Tibial artery (tissue), 4 donors: ENCODE measurements around the gene FAM184A.

ENCODE experiments used
- DNase-seq, 2 donors: peaks; one replicate each; pipeline ENCODE4 v3.0.0-alpha.2; 2019
- H3K27ac ChIP-seq, 2 donors: fragments of 200-600 bp; sonication (generic) in 1 of 2; 1 replicate in 1 of 2; 2 replicates in 1 of 2; pipeline ENCODE4 v1.5.1; 2018 to 2019; ENCODE audit warnings: mild to moderate bottlenecking in 1 of 2
- H3K27me3 ChIP-seq, 2 donors: fragments of 200-600 bp; sonication (generic) in 1 of 2; one replicate each; pipeline versions ENCODE4 v1.5.1 to v1.6.0; 2016 to 2019
- H3K36me3 ChIP-seq, 3 donors: fragments of 200-600 bp; sonication (generic) in 2 of 3; one replicate each; pipeline ENCODE4 v1.5.1; 2016 to 2019; ENCODE audit warnings: mild to moderate bottlenecking in 2 of 3
- H3K4me1 ChIP-seq, 4 donors: fragments of 200-600 bp; sonication (generic) in 2 of 4; 1 replicate in 3 of 4; 2 replicates in 1 of 4; pipeline ENCODE4 v1.5.1; 2016 to 2019
- H3K4me3 ChIP-seq, 2 donors: fragments of 200-600 bp; sonication (generic) in 1 of 2; 1 replicate in 1 of 2; 2 replicates in 1 of 2; pipeline ENCODE4 v1.5.1; 2018 to 2019; ENCODE audit warnings: mild to moderate bottlenecking in 2 of 2
- H3K9me3 ChIP-seq, 3 donors: fragments of 200-600 bp; sonication (generic) in 1 of 3; one replicate each; pipeline ENCODE4 v1.5.1; 2016 to 2019
- intact Hi-C: fragments of 100-400 bp; cut with DNase I; formaldehyde crosslinking; loops from one replicate; pipeline ENCODE4 v1.15.0; 2023; ENCODE audit warnings: low total_unique reads
- TF ChIP-seq, protein P1 (sequence below), 2 experiments: fragments of 200-600 bp in 1 of 2; fragments of 450-650 bp in 1 of 2; IDR thresholded peaks; one replicate each; pipeline ENCODE4 v1.5.1; 2017 to 2019; ENCODE audit warnings: antibody characterized with exemption in 2 of 2, mild to moderate bottlenecking in 1 of 2, moderate library complexity in 1 of 2

The FAM184A gene

DNA sequence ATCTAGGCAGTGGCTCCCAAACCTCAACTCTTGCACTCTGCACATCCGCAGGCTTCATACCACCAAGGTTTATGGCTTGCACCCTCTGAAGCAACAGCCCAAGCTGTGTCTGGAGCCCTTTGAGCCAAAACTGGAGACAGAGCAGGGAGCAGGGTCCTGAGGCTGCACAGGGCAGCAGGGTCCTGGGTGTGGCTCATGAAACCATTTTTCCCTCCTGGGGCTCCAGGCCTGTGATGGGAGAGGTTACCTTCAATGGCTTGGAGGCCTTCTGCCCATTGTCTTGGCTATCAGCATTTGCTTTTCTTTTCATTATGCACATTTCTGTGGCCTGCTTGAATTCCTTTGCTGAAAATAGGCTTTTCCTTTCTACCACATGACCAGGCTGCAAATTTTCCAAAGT, 6.3 kb upstream of the FAM184A start:
- peaks cover 0 to 2% (median 2%) of the 10 kb centered on the region in 4 donors for H3K4me1 ChIP-seq
- TF ChIP-seq, protein P1, sequence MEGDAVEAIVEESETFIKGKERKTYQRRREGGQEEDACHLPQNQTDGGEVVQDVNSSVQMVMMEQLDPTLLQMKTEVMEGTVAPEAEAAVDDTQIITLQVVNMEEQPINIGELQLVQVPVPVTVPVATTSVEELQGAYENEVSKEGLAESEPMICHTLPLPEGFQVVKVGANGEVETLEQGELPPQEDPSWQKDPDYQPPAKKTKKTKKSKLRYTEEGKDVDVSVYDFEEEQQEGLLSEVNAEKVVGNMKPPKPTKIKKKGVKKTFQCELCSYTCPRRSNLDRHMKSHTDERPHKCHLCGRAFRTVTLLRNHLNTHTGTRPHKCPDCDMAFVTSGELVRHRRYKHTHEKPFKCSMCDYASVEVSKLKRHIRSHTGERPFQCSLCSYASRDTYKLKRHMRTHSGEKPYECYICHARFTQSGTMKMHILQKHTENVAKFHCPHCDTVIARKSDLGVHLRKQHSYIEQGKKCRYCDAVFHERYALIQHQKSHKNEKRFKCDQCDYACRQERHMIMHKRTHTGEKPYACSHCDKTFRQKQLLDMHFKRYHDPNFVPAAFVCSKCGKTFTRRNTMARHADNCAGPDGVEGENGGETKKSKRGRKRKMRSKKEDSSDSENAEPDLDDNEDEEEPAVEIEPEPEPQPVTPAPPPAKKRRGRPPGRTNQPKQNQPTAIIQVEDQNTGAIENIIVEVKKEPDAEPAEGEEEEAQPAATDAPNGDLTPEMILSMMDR (IDR thresholded peaks at IDR 0.05) = no peak
- intact Hi-C loops = no loop called here
- no peaks in the 10 kb centered on the region for H3K27me3 ChIP-seq
- H3K9me3 ChIP-seq = no peaks in the 10 kb centered on the region
- no peak overlapping the region for H3K4me3 ChIP-seq
- H3K27ac ChIP-seq = no peak overlapping the region
- H3K36me3 ChIP-seq = no peaks in the 10 kb centered on the region
- no peak for DNase-seq

DNA sequence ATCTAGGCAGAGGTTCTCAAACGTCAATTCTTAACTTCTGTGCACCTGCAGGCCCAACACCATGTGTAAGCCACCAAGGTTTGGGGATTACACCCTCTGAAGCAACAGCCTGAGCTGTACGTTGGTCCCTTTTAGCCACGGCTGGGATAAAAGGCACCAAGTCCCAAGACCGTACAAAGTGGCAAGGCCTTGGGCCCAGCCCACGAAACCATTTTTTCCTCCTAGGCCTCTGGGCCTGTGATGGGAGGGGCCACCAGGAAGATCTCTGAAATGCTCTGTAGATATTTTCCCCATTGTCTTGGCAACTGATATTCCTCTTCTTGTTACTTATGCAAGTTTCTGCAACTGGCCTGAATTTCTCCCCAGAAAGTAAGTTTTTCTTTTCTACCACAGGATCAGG, 4.5 kb upstream of the FAM184A start:
- Histone ChIP-seq H3K9me3 (no peaks in the 10 kb centered on the region), H3K36me3 (no peaks in the 10 kb centered on the region), H3K4me3 (no peak overlapping the region), H3K27ac (no peak overlapping the region), H3K4me1 (peaks cover 0 to 9% (median 7%) of the 10 kb centered on the region in 4 donors), H3K27me3 (no peaks in the 10 kb centered on the region)
- DNase-seq = no peak
- intact Hi-C loops = no loop called here
- TF ChIP-seq, protein P1 (IDR thresholded peaks at IDR 0.05) = no peak

DNA sequence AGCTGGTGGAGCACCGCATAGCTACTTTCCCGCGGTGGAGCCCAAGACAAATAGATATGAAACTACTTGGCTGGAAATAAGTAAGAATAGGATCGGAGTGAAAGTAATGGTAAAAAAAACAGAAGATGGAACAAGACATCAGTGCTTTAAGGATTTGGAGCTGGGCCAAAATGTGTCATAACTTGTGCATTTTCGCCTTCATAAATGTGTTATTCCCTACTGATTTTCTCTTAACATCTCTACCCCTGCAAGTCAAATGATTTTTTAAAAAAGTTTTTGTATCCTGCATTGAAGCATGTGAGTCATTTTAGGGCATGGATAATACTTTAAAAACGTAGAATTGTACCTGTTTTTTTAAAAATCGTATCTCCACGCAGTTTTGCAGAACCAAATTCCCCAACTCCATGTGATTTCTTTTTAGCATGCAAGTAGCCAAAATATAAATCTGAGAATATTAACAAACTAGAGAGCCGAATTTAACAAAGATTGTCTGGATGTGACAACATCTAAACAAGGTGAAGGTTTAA, 882 bp upstream of the FAM184A start:
- Histone ChIP-seq H3K27me3 (no peaks in the 10 kb centered on the region), H3K4me3 (peak overlapping the region; percentile 71 to 98), H3K4me1 (peaks cover 0 to 19% (median 13%) of the 10 kb centered on the region in 4 donors), H3K27ac (peak overlapping the region; percentile 80 to 87), H3K36me3 (no peaks in the 10 kb centered on the region), H3K9me3 (no peaks in the 10 kb centered on the region)
- intact Hi-C loops = no loop called here
- peak in 1 of 2 donors; percentile 31 for DNase-seq
- TF ChIP-seq, protein P1 (IDR thresholded peaks at IDR 0.05) = no peak

DNA sequence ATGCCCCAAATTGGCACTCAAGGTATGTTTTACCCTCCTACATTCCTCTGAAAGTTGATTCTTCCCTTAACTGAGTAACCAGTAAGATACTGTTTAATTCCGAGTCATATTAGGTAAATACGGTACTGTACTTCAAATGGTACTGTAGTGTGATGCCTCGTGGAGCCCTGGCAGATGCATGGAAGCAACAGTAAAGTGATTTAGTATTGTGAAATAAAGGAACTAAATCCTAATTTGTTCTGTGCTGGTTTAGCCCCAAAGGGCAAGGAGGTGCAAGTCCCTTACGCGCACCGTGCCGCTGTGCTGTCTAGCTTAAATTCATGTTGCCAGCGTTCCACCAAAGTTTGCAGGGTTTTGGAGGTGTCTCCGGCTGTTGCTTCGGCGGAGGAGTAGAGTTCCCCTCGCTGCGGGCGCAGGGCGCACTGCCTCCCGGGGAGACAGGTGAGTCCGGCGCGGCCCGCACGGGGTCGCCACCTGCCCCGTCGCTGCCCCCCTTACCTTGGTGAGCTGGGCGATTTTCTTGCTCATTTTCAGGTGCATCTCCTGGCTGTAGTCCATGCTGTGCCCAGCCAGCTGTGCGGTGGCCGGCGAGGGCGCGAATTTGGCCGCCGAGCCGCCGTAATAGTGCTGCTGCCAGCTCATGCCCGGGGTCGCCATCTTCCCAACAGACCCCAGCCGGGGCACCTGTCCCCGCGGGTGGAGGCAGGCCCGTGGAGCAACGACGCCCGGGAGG, 655 bp downstream of the FAM184A start:
- Histone ChIP-seq H3K9me3 (no peaks in the 10 kb centered on the region), H3K4me1 (peaks cover 0 to 28% (median 13%) of the 10 kb centered on the region in 4 donors), H3K27me3 (no peaks in the 10 kb centered on the region), H3K36me3 (no peaks in the 10 kb centered on the region), H3K27ac (peak overlapping the region; percentile 80 to 87), H3K4me3 (peak overlapping the region; percentile 71 to 98)
- TF ChIP-seq, protein P1 (IDR thresholded peaks at IDR 0.05) = peak in 1 of 2 experiments; percentile 5
- peak; percentile 41 to 71 for DNase-seq
- intact Hi-C loops = no loop called here

DNA sequence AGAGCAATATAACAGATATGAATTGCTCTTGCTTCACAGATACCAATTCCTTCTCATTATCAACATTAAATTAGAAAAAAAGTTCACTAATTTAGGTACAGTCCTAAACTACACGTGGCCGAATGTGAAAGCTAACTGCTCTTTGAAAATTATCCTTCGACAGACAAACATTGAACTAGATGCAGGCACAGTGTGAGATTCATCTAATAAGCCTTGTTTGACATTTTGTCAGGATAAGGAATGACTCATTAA, 1.1 kb downstream of the FAM184A start:
- intact Hi-C loops = no loop called here
- Histone ChIP-seq H3K4me1 (peaks cover 0 to 30% (median 13%) of the 10 kb centered on the region in 4 donors), H3K27me3 (no peaks in the 10 kb centered on the region), H3K9me3 (no peaks in the 10 kb centered on the region), H3K27ac (peak overlapping the region; percentile 80 to 87), H3K4me3 (peak overlapping the region; percentile 71 to 98), H3K36me3 (no peaks in the 10 kb centered on the region)
- TF ChIP-seq, protein P1 (IDR thresholded peaks at IDR 0.05) = no peak
- DNase-seq = no peak
